Skin epidermis (tissue), 12 donors: ENCODE measurements around the gene TTYH1.
A peak's percentile ranks its signal among the peaks of the same experiment; 100 is the strongest.
"Not testable (repeated sequence)": the region's sequence is repeated elsewhere in the genome, so short reads cannot be mapped to it uniquely, and the experiment has no call there.

Experiments
- H3K27ac ChIP-seq, 21 experiments: fragments of 200-600 bp; sonication (generic) in 11 of 21; one replicate each; pipeline ENCODE4 v1.5.0; 2020; ENCODE audit warnings: mild to moderate bottlenecking in 3 of 21, inconsistent platforms in 2 of 21, moderate library complexity in 2 of 21
- H3K4me3 ChIP-seq, 7 experiments: fragments of 200-600 bp; sonication (generic) in 2 of 7; one replicate each; pipeline ENCODE4 v1.5.0; 2020; ENCODE audit warnings: inconsistent platforms in 2 of 7, mild to moderate bottlenecking in 2 of 7, moderate library complexity in 1 of 7

Gene TTYH1

DNA sequence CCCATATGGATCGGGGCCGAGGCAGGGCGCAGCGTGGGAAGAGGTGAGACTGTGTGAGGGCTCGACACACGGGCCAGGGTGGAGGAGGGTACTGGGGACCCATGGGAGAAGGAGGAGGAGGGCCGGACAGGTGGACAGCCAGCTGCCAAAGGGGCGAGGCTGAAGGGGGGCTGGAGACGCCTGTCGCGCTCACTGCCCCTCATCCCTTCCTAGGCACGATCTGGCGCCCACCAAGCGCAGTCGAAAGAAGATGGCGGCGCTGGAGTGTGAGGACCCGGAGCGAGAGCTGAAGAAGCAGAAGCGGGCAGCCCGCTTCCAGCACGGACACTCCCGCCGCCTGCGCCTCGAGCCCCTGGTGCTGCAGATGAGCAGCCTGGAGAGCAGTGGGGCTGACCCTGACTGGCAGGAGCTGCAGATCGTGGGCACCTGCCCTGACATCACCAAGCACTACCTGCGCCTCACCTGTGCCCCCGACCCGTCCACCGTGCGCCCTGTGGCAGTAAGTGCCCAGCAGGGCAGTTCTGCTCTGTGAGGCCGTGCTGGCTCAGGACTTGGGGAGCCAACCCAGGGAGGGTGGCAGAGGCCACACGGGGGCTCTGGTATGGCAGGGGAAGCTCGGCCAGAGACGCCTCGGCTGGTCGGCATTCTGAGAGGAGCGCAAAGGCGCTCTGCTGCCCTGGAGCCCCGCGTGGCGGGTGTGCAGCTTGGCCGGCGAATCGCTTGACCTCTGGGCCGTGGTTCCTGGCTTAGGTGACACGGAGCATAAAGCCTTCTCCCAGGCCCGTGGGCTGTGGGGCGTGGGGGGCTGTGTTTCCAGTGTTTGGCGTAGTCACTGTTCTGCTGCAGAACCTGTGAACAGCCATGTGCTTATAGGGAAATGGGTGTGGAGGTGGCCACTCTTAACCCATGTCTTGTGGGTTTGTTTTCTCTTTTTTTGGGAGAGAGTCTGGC lies 41.4 kb downstream of the TTYH1 start:
- Histone ChIP-seq H3K27ac (no peak overlapping the region), H3K4me3 (no peak overlapping the region)

DNA sequence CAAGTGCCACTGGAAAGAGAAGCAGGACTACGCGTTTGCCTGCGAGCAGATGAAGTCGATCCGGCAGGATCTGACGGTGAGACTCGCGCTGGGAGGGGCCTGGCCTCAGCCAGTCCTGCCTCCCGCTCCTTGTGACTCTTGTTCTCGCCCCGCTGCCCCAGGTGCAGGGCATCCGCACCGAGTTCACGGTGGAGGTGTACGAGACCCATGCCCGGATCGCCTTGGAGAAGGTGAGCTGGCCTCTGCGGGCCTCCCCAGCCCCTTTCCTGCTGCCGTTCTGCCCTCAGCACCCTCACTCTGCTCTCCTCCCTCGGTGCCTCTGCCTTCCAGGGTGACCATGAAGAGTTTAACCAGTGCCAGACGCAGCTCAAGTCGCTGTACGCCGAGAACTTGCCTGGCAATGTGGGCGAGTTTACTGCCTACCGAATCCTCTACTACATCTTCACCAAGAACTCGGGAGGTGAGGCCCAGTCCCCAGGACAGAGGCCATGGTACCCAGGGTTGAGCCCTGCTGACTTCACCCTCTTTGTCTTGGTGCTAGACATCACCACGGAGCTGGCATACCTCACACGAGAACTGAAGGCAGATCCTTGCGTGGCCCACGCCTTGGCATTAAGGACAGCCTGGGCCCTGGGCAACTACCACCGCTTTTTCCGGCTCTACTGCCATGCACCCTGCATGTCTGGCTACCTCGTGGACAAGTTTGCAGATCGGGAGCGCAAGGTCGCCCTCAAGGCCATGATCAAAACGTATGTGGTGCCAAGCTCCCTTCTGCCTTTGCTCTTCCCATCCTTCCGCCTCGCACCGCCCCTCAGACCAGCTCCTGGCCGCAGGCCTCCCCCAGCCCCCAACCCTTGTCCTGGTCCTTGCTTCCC lies 42.7 kb downstream of the TTYH1 start:
- H3K27ac ChIP-seq = no peak overlapping the region
- H3K4me3 ChIP-seq = no peak overlapping the region

DNA sequence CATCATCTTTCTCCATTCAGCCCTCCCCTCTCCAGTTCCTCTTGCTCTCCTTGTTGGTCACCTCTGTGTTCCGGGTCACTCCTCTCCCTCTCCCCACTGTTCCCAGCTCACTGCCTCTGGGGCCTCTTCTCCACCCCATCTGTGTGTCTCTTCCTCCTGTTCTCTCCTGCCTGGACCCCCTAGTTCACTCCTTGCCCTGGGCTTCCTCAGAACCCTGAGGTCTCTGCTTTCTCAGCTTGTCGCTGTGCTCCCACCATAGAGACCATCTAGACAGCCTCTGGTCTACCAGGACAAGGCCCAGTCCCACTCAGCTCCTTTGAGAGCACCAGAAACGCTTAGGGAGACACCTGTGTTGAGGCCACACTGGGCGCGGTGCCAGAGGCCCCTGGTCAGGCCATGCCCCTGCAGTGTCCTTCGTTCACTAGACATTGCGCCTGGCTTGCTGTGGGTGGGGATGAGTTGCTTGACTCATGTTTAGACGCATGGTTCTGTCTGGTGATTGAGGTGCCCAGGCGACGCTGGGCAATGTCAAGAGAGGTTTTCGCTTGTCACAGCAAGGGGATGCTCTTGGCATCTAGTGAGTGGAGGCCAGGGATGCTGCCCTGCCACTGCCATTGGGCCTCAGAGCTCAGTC lies 43.5 kb downstream of the TTYH1 start:
- no peak overlapping the region for H3K27ac ChIP-seq
- H3K4me3 ChIP-seq = no peak overlapping the region

DNA sequence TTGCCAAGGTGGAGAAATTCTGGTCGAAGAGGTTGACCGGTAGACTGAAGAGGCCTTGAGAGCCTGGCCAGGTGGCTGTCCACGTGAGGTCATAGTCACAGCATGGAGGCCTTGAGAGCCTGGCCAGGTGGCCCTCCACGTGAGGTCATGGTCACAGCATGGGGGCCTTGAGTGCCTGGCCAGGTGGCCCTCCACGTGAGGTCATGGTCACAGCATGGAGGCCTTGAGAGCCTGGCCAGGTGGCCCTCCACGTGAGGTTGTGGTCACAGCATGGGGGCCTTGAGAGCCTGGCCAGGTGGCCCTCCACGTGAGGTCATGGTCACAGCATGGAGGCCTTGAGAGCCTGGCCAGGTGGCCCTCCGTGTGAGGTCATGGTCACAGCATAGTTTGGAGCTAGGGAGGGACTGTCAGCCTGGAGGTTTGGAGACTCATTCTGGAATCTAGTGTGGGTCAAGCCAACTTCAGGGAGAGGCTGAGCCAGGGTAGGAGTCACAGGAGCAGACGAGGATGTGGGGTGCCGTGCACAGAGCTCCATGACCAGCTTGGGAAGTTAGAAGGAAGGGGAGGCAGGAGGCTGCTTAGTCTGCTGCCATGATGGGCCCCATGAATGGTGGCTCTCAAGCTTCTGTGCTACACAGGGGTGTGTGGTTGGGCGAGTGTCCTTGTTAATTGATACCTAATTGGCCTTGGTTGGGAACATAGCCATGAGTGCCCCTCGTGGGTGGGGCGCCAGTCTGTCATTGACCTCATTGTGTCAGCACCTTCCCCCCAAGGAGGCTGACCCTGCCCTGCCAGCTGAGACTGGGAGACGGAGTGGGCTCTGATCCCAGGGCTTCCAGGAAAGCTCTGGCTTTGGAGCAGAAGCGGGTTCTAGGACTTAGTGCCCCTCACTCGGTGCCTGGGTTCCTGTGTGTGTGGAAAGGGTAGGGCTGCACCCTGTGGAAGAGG lies 44.3 kb downstream of the TTYH1 start:
- H3K27ac ChIP-seq = peak overlapping the region in 3 of 21 experiments; percentile 10 to 26 (median 17)

DNA sequence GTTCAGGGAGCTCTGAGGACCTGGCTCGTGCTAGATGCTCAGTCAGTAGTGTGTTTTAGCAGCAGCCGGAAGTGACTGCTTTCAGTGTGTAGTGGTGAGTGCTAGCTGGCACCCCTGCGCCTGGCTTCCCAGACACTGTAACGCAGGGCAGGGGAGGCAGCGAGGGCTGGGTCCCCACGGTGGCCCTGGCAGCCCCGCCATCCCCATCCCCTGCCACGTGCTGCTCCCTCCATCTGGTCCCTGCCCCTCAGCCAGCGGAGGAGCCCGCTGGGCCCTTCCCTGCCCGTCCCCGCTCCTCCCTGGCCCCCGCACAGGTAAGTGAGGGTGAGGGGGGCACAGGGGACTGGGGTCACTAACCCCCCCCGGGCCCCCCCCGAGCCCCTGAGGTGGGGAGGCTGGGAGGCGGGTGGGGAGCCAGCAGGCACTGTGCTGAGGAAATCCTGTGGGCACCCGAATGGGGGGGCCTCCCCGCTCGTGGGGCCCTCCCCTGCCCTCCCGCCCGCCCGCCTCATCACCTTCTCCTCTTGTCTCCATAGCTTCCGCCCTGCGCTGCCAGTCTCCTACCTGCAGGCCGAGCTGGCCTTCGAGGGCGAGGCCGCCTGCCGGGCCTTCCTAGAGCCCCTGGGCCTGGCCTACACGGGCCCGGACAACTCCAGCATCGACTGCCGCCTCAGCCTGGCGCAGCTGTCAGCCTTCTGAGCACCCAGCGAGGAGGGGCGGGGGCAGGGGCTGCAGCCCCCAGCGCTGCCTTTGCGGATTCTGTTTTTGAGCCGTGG lies 45.2 kb downstream of the TTYH1 start:
- Histone ChIP-seq H3K4me3 (no peak overlapping the region), H3K27ac (peak overlapping the region in 4 of 21 experiments; percentile 14 to 26 (median 16))

More for the DNA sequence above, 44.3 kb downstream of the TTYH1 start:
- H3K4me3 ChIP-seq = no peak overlapping the region

DNA sequence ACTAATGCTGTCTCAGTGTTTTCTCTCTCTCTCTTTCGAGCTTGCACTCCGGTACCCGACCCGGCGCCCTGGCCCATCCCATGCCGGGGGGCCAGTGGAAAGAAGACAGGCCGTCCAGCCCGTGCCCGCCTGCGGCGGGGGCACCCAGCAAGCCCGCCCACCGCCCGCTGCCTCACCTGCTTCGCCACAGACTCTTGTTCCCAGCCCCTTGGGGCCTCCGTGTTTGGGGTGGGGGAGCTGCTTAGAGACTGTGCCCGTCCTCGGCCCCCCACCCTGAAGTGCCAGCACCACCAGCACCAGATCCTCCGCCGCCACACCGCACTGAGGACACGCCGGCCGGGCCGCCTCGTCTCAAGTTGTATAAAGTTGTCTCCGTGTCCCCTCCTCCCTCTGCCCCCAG lies 45.9 kb downstream of the TTYH1 start:
- Histone ChIP-seq H3K27ac (peak overlapping the region in 2 of 21 experiments; percentile 14 to 98), H3K4me3 (no peak overlapping the region)

DNA sequence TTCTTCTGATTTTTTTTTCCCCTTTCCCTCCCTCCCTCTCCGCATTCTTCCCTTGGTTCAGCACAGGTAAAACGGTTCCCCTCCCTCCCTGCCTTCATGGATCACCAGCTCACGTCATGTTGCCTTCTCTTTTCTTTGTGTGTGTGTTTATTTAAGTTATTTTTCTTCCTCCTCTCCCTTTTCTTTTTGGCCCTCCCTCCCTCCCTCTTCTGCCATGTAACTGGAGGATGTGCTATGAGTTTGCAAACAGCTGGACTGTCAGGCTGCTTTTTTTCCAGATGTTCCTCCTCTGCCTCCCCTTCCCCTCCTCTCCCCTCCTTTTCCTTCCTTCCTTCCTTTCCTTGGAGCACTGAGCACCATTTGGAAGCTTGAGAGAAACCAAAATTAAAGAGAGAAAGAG lies 46.3 kb downstream of the TTYH1 start:
- Histone ChIP-seq H3K4me3 (peak overlapping the region in 1 of 7 experiments; percentile 66), H3K27ac (peak overlapping the region in 6 of 21 experiments; percentile 14 to 99 (median 98))

DNA sequence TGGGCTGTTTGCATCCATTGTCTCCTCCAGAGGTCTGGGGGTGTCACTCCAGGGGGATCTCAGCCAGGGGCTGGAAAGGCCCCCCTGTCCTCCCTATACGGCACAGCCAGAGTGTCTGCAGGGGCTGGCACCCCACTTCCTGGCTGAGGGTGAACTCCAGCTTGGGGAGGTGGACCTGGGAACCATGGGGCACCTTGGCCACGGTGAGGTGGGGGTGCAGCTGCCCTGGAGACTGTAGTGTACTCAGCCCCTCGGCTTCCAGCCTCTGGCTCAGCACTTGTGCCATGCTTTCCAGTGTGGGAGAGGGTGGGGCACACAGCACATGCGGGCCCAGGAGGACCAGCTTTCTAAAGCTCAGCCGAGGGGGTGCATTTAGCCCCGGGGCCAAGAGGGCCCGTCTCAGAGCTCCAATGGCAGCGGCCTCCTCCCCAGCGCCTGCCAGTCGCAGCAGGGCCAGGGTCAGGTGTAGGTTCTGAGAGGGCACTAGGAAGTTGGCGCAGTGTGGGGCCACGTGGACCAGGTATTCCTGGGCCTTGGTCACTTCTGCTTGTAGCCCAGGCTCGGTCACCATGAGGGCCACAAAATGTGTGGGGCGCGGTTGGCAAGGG lies 46.9 kb downstream of the TTYH1 start:
- H3K27ac ChIP-seq = peak overlapping the region; percentile 88 to 99 (median 95)
- H3K4me3 ChIP-seq = peak overlapping the region; percentile 40 to 70 (median 54)

DNA sequence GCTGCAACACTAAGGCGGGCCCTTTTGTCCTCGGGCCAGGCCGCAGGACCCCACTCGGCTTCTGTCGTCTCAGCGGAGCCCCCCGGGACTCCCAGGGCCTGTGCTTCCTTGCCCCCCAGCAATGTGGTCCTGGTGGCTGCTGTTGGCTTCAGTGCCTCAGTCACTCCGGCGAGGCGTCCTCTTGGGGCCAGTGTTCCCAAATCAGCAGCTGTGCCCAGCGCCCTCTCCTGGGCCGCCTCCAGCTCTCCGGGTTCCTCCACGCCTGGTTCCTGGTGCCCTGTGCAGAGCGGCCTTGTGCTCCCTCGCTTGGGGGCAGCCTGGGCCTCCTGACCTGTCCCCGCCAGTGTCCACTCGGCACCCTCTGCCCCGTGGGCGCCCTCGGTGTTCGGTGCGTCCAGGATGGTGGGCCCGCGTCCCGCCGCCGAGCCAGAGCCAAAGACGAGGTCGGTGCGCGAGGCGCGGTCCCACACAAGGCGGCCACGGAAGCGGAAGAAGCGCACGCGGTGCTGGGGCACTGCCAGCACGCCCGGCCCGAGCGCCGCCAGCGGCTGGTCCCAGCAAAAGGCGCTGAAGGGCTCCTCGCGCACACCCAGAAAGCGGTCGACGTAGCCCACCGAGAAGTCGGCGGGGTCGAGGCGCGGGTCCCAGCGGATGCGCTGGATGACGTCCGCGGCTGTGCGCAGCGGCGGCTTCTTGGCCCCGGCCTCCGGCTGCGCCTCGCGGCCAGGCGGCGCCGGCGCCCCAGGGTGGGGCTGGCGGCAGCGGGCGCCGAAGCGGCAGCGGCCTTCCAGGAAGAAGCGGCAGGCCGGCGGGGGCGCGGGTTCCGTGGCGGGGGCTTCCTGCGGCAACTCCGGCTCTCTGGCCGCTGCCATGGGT lies 47.6 kb downstream of the TTYH1 start:
- peak overlapping the region; percentile 40 to 70 (median 54) for H3K4me3 ChIP-seq

DNA sequence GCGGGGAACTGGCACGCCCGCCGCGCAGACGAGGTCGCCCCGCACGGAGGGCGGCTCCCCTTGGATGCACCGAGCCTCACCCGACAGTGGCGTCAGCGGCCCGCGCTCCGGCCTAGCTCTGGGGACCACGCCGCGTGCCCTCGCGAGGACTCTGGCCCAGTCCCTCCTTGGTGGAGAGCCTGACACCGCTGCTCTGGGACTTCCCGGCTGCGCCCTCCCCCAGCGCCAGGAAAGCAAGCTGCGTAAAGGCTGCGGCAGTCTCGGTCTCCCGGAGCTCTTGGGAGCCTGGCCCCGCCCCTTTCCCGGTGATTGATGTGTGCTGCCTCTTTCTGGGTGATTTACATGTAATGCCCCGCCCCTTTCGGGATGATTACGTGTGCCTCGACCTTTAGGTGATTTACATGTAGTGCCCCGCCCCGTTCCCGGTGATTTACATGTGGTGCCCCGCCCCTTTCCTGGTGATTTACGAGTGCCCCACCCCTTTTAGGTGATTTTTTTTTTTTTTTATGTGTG lies 48.3 kb downstream of the TTYH1 start, which contains the start of gene LENG9:
TSS of gene LENG9 (minus strand) at position 248 of the 513 bp plus-strand sequence. CDS start 252 bp downstream, outside the sequence.
- H3K27ac ChIP-seq = peak within 1 kb of the TSS; percentile 88 to 99 (median 95)

More for the DNA sequence above, 47.6 kb downstream of the TTYH1 start:
- peak overlapping the region; percentile 88 to 99 (median 95) for H3K27ac ChIP-seq

DNA sequence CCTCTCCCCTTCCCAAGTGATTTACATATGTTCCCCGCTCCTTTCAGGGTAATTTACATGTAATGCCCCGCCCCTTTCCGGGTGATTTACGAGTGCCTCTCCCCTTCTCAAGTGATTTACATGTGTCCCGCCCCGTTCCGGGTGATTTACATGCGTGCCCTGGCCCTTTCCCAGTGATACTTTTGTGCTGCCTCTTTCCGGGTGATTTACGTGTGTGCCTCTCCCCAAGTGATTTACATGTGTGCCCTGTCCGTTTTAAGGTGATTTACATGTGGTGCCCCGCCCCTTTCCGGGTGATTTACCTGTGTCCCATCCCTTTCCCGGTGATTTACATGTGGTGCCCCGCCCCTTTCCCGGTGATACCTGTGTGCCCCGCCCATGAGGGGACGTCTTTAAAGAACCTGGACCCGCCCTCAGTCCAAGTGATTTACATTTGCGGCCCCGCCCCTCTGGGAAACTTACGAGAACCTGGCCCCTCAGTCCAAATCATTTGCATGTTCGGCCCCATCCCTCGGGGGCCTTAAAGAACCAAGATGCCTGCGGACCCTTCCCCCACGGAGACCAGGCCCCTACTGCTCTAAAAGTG lies 48.9 kb downstream of the TTYH1 start:
- Histone ChIP-seq H3K27ac (peak overlapping the region; percentile 25 to 99 (median 95)), H3K4me3 (peak overlapping the region; percentile 40 to 70 (median 54))

More for the DNA sequence above, 48.3 kb downstream of the TTYH1 start, which contains the start of gene LENG9:
- peak within 1 kb of the TSS; percentile 40 to 70 (median 54) for H3K4me3 ChIP-seq

DNA sequence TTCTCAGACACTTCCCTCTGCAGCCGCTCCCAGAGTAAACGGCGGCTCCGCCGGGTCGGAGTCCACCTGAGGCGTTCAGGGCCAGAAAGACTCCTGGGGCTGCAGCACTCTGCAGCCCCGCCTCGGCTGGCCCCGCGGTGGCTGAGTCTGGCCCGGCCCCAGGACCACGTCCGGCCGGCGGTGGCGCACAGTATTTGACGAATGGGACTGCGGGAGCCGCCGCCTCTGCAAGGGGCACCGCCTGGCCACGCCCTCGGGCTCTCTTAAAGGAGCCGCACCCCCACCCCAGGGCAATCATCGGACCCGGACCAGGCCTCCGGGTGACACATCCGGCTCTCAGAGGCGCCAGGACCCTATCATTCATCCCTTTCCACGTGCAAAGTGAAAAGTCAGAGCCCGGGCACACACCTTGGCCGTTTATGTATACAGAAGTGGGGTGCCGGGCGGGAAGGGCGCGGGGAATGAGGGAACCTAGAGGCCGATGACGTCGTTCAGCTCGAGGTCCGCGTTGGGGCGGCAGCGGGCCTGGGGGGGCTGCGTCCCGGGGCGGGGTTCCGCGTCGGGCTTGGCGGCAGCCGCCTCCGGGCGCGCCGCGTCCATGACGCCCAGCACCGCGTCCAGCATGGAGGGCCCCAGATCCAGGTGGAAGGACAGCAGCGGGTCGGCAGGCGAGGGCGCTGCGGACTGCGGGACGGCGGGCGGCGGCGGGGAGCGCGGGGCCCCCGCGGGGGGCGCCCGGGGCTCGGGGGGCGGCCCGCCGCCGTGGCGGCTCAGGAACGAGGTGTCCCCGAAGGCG lies 49.6 kb downstream of the TTYH1 start:
- H3K4me3 ChIP-seq = peak overlapping the region; percentile 40 to 70 (median 54)
- peak overlapping the region; percentile 25 to 99 (median 95) for H3K27ac ChIP-seq

DNA sequence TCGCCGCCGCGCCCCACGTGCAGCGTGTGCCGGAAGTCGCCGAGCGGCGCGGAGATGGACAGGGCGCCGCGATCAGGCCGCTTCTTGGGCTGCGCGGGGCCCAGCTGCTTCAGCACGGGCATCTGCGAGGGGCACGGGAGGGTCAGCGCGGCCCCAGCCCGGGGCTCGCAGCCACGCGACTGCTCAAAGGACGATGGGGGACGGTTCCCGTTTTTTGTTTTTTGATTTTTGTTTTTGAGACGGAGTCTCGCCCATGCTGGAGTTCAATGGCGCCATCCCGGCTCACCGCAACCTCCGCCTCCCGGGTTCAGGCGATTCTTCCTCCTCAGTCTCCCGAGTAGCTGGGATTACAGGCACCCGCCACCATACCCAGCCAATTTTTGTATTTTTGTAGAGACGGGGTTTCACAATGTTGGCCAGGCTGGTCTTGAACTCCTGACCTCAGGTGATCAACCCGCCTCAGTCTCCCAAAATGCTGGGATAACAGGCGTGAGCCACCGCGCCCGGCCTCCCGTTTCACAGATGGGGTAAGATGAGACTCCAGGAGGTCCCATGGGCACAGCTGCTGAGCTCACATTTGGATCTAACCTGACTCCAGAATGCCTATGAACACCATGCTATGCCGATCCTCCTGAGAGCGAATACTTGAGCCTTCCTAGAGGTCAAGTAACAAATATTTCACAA lies 50.3 kb downstream of the TTYH1 start:
- Histone ChIP-seq H3K27ac (peak overlapping the region in 4 of 21 experiments; percentile 3 to 99 (median 57)), H3K4me3 (no peak overlapping the region)

DNA sequence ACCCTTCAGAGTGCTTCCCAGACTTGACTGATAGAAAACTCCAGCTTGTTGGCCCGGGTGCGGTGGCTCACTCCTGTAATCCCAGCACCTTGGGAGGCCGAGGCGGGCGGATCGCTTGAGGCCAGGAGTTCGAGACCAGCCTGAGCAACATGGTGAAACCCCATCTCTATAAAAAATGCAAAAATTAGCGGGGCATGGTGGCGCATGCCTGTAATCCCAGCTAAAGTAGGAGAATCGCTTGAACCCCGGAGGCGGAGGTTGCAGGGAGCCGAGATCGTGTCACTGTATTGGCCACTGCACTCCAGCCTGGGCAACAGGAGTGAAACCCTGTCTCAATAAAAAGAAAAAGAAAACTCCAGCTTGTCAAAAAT lies 50.8 kb downstream of the TTYH1 start:
- H3K4me3 ChIP-seq, H3K27ac ChIP-seq: not testable (repeated sequence)
